Putamen (tissue), 1 donor: ENCODE measurements around the gene CELF4.
A peak's percentile ranks its signal among the peaks of the same experiment; 100 is the strongest.

Source experiments
- DNase-seq: peaks from one replicate; pipeline ENCODE4 v3.0.0-alpha.2; 2016; ENCODE audit warnings: low spot score

Gene CELF4

DNA sequence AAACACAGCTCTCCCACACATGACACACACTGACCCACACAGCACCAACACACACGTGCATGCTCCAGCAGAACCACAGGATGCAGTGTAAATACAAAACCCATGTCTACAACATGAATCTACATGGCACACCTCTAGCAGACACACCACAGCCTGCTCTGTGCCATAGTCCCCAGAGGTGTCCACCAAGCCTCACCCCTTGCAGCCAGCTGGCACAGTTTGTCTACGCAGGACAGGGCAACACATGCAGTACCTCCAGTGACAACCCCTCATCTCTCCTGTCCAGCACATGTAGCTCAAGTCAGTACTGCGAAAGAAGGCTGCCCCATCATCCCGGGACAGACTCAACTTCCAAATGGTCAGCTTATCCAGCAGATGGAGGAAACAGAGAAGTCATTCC is 18.9 kb downstream of the CELF4 start:
- no peak for DNase-seq

DNA sequence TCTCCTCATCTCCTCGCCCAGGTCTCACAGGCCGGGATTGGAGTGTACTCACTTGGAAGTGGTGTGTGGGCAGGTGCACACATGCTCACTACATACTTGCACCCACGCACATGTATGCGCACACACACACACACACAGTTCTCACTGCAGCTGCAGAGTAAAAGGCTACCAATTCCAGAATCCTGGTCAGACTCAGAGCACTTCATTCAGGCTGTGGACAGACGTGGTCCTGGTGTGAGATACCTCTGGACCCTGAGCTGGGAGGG is 19.4 kb downstream of the CELF4 start:
- DNase-seq, result no peak

DNA sequence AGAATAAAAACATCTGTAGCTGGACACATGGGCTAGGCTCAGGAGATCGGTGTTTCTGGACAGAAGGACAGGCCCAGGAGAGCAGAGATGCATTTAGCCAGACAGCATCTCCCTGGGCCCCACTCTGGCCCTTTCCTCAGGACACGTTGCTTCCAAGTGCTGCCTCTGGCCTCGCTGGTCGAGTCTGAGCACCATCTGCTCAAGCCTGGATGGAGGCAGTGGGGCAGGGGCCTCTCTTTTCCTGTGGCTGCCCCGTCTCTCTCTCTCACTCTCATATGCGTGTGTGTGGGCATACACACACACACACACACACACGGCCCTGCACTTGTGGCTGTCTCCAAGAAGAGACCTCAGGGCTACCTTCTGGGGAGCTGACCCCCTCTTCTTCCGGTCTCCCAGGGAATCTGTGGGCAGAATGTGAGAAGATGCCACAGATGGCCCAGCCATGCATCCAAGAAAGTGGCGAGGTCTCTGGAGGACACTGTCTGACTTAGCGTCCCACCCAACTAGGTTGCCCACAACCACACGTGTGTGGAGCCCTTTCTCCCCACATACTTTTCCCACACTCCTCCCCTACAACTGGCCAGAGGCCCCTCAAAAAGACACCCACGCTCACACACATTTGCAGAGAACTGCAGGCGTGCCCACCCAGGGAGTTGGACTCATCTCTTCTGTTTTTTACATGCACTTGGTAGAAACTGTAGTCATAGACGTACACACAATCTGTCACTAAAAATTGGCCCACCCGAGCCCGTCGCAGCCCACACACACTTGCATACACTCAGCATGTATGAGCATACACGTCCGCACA is 19.9 kb downstream of the CELF4 start:
- no peak for DNase-seq

DNA sequence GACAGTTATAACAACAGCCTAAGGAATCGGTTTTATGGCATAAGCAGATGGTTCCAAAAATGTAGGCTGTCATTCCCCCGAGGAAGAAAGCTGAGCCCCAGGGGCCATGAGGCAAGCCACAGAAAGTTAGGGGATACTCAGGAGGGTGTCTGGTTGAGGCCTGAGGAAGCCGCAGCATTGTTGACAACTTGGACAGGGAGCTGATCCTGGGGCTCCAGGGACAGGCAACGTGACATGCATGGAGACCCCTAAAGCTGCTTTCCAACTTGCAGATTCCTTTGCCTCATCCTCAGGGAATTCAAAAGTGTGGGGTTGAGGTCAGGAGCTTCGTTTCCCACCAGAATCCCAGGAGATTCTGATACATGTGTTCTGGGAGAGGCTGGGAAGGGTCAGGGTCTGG is 20.9 kb downstream of the CELF4 start:
- no peak for DNase-seq

DNA sequence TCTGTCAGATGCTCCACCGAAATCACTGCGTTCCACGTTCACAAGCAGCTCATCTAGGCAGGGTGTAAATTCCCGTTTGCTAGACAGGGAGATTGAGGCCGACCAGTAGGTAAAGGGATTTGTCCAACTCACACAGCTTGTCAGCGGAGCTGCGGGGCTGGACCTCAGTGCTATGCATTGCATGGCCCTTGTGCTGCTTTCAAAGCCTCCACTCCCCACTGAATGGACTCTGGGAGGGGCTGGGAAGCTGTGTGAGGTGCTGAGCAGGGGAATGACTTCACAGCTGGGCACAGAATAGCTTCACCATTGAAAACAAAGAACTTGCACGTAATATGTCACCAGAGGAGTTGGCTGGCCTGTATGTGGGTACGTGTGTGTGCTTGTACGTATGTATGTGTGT is 21.4 kb downstream of the CELF4 start:
- DNase-seq, result no peak

DNA sequence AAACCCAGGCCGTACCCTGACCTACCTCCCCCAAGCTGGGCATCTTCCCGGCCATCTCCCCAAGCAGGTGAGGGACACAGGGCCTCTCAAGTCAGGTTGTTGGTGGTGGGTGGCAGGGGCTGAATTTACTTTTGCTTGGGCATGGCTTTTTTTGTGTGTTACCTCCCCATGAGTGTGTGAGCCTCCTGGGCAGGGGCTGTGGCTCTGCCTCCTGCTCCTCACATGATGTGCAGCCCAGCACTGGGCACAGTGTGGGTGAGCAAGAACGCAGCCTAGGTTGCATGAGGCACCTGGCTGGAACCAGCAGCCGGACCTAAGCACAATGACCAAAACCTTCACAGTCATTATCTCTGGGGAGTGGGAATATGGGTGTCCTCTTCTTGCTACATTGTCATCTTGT is 22.3 kb downstream of the CELF4 start:
- DNase-seq, result no peak

DNA sequence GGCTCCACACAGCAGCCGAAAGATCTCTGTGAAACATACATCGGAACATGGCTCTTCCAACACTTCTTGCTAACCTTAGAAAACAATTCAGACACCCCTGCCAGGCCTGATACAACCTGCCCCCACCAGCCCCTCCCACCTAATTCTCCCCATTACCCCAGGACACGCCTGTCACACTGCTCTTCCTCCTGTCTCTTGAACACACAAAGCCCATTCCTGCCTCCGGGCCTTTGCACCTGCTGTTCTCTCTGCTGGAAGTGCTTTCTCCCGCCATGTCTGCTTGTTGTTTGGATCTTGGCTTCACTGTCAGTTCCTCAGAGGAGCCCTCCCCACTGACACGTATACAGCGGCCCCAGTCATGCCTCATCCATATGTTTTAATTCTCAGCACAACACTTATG is 24.1 kb downstream of the CELF4 start:
- DNase-seq, result no peak

DNA sequence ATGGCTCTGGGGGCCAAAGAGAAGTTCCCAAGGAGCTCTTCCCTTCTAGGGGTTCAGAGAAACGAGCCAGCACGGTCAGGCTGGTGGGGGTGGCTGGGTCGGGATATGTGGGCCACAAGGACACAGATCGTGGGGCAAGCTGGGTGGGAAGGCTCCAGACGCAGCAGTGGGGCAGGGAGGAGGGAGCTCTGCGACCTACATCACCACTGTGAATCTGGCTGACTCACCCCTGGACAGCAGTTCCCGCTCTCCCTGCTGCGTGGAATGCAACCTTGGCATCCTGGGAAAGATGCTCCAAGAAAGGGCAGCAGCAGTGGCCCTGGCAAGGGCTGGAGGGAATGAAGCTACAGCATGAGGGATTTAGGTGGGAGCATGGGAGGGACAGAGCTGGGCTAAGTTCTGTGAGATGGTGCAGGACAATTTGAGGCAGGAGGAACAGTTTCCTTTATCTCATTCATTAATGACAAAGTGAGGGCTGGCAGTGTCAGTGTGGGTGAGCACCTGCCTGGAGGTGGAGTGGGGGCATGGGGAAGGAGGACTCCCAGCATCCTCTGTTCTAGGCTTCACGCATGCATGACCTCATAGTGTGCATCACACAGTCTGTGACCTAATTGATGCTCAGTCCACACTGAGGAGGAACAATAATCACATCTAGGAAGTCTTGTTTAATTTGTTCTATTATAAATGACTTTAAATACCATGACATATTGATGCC is 25.0 kb downstream of the CELF4 start:
- DNase-seq, result no peak

DNA sequence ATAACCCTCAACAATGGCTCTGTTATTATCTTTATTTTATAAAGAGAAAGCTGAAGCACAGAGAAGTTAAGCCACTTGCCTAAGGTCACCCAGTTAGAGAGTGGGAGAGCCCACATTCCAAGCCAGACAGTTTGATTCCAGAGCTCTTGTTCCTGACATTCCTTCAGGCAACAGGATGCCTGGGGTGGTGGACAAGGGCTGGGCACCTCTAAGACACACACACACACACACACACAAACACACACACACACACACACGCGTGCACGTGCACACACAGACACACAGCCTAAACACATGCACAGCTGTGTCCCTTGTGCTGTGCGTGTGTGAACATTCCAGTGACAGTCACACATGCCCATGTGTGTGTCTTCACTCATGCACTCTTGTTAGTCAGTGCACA is 26.4 kb downstream of the CELF4 start:
- no peak for DNase-seq

DNA sequence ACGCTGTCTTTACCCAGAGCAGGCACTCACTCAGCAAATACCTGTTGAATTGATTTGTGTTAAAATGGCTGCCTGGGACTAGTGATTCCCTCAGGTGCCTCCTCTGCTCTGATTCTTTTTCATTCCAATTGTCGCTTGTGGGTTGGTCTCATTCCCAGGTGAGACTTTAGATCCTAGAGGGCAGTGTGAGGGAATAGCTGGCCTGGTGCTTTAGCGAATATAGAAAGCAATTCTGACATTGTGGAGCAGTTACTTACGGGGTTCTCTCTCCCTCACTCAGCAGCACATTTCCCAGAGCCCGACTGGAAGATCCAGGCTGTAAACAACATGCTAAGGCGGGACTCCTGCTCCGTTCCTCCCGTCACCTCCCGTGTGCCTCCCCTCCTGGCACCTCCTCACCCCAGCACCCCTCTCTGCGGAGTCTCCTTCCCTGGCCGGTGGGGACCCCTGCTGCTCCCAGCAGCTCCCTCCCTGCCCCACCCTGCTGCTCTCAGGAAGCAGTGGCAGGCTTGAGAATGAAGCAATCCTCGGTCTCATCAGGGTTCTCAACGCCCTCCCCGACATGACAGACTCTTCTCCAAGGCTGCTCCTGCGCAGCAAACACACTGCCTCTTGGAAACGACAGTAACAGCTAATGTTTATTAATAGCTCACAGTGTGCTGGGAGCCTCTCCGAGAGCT is 26.9 kb downstream of the CELF4 start:
- peak; percentile 52 for DNase-seq

DNA sequence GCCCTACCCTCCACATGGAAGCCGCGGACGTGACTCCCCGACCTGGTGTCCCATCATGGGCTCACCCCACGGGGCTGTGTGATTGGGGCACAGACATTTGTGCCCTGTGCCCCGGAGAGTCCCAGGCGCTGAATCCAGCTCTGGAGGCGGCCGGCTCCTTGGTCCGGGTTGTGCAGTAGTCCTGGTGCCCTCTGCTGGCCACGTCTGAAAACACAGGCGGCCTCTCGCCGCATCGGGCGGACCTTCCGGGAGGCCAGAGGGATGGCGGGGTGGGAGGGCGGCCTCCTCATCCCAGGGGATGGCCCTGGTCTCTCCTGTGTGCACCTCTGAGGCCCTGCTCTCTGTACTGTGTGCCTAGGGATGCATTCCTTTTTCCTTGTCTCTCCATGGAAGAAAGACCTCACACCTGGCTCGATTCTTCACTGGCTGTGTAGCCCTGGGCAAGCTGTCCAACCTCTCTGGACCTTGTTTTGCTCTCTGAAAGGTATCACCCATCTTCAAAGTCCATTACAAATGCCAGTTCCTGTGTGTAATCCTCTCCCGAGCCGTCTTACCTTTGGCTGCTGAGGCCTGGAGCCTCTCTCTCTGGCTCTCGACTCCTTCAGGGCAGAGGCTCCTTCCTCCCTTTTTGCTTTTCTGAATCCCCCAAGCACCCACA is 27.6 kb downstream of the CELF4 start:
- peak; percentile 53 for DNase-seq

DNA sequence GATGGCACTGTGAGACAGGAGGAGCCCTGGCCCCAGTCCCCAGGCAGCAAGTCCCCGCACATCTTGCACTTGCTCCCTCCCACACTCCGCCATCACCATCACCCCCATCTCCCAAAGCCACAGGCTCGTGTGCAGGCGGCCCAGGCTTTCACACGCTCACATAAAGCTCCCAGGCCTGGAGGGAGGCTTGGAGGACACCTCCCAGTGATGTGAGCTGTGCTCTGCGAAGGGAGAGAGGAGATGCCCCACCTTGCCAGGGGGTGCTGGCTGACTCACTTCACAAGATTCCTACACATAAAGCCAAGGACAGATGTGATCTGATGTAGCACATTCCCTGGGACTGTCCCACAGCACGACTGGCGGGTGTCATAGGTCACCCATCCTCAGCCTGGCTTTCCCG is 28.9 kb downstream of the CELF4 start:
- no peak for DNase-seq

DNA sequence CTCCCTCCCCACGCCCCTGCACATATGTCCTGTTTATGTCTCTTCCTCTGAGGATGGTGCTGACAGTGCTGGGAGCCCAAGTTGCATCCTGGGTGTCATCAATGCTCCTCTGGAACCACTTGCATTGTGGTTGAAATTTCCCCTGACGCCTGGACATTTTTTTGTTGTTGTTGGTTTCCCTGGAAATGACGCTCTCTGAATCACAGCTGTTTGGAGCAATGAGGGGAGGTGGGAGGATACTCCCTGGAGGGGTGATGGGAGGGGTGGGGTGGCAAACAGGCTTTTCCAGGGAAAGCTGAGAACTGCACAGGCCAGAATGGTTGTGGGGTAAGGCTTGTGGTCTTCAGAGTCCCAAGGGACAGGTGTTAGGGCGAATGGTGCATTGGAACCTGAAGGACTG is 29.6 kb downstream of the CELF4 start:
- no peak for DNase-seq

DNA sequence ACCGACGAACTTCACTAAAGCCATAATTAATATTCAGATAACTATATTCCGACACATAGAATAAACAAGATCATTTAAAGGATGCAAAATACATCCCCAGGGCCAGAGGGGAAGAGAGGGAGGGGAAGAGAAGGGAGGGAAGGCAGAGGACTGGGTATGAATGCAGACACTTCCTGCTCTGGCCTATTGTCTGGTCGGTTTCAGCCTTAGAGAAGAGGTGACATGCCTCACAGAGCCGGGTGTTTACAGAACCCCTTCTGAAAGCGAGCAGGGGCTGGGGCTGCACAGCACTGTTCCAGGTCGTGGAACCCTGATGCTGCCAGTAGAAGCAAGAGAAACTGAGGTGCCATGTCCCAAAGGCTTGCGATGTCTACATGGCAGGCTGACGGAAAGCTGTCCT is 31.0 kb downstream of the CELF4 start:
- no peak for DNase-seq

DNA sequence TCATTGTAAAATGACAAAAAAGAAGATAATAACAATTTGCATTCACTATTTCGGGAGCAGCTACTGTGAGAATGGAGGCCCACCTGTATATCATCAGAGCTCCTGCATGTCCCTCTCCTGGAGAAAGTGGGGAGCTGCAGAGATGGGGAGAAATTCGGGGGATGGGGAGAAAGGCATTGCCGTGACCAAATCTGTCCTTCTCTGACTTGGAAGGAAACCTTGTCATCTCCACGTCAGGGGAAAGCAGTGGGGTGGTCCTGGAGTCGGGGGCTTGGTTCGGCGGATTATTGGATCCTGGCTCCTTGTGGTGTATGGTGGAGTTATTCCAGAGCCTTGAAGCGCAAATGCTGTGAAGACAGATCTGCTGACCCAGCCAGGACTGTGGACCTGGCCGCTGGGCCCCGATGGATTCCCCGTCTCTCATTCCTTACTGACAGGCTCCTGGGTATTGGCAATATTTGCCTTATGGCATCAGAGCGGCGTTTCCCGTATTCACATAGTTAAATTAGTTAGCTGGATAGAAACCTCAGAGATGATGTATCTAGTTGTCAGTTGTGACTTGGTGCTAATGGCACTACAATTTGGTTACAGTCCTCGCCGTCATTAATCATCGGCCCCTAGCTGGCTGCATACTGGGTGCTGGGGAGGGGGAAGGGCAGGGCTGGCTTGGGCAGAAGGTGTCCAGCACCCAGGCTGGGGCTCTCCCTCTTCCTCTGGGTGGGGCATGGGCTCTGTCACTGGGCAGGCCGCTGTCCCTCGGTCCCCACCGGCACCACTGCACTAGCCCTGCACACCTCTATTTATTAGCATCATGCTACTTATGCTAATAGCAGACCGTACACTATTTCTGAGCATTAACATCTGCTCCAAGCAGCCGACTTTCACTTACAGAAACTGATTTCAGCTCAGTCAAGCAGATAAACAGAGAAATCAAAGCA is 31.7 kb downstream of the CELF4 start:
- no peak for DNase-seq

DNA sequence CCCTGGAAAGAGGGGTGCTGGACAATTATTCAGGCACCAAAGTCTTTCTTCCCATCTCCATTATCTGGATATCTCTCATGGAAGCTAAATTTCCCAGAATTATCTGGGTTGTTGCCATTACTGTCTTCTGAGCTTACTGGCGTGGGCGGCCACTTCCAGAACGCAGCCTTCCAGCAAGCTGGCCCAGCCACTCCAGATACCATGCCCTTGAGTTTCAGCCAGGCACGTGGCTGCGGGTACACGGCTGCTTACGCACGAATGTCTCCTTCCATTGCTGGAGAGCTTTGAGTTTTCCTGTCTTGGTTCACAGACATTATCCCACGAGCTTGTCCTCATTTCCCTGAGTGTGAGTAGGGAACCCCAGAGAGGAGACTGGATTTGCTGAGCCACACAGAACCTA is 32.7 kb downstream of the CELF4 start:
- no peak for DNase-seq

DNA sequence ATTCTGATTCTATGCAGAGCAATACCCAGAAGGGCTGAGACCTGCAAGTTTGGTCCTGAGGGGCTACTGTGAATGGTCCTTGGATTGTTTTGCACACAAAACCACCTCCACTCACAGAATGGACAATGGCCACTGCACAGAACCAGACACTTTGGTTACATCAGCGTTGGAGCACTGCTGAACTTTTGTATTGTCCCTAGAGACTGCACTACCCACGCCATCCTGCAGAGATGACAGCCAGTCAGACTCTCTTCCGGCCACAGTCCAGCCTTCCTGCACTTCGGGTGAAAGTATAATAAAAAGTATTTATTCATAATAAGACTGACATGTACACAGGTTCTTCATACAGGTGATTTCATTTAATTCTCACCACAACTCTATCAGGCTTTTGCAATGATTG is 35.7 kb downstream of the CELF4 start:
- DNase-seq, result no peak

DNA sequence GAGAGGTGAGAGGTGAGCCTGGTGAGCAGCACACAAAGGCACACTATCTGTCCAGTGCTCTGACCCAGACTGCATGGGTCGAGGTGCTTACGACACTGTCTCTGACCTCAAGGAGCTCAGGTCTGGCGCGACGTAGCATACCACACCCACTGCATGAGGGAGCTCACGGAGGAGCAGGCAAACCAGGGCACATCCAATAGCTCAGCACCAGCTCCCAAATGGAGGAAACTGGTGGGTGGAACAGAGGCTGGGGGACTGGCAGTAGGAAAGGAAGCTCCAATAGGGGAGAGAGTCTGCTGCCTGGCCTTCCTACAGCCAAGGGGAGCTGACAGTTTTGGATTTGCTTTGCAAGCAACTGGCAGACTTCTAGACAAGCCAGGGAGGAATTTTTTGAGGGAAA is 36.3 kb downstream of the CELF4 start:
- peak; percentile 44 for DNase-seq

DNA sequence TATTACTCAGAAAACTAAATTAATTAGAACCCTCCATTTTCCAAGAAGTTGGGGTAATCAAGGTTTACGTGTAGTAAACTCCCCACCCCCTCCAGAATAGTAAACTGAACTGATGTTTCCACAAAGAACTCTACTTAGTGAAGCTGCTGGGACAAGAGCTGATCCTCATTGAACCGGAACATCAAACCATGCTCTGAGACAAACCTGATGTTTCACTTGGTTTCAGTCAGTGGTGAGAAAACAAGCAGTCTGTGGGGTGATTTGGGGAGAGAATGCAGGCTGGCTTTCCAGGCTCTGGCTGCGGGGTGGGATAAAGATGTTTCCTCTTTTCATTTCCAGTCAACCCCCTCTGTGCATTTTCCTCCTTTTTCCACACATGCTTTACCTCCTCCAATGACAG is 38.2 kb downstream of the CELF4 start:
- DNase-seq, result no peak

DNA sequence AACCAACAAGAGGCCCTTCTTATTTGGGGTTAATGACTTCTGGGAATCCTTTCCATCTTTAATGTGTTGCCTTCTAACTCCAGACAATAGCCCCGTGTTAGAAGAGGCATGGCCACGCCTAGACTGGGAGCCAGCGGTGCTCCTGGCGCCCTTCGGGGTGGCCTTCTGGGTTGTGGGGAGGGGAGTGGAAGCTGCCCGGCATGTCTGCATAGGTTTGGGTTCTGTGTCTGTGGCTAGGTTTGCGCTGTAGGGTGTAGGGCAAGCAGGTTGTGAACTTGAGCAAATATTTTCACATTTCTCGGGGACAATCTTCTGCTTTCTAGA is 40.4 kb downstream of the CELF4 start:
- DNase-seq, result no peak

DNA sequence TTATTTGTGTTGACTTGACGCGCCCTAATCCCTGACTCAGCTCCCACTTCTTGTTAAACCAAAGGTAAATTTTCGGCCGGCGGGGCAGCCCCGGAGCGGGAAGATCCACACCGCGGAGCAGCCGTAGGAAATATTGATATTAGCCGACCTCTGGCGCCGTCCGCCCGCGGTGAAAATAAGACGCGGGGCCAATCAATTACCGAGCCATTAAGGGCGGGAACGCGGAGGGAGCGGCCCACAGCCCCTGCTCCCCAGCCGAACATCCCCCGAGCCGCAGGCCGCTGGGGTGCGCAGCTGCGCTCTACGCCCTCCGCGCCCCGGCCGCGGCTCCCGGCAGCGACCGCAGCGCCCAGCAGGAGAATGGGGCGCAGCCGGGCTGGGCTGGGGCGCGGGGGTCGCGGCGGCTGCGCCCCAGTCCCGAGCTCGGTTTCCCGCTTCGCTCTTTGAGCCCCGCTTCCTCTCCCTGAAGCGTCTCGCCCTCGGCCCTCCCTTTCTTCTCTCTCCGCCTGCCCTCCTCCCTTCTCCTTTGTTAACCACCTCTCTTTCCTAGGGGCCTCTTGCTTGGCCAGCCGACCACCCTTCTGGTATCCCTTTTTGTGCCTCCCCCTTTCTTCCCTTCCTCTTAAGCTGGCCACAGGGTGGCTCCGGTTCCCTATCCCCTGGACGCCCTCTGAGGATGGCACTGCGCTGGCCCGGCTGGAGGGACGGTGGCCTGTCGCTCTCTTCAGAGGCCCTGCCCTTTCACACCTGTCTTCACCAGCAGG is 40.9 kb downstream of the CELF4 start:
- no peak for DNase-seq
